GM23338 (cell line): ENCODE measurements around the gene NQO1. TPM values are rescaled to one million over a fixed set of nuclear protein-coding genes. Genes with fewer than 3 reads are reported as not detected.

ENCODE experiments used
- ATAC-seq: fragments of 200-7000 bp; cut with Tn5 transposase; 3 replicates; pipeline ENCODE4 v1.9.1; 2020
- DNase-seq: peaks from one replicate; pipeline ENCODE4 v3.0.0-alpha.2; 2015; ENCODE audit warnings: low spot score
- H2AFZ ChIP-seq: fragments of 200-600 bp; sonication (generic); 2 replicates; pipeline ENCODE4 v1.8.0; 2016; ENCODE audit warnings: antibody characterized with exemption, mild to moderate bottlenecking, moderate library complexity
- H3F3A ChIP-seq: fragments of 200-600 bp; sonication (generic); replicated peaks from 2 replicates; pipeline ENCODE4 v1.8.0; 2017; ENCODE audit warnings: antibody characterized with exemption, mixed run types, low read depth
- H3K27ac ChIP-seq: fragments of 200-600 bp; sonication (generic); 2 replicates; pipeline ENCODE4 v1.6.1; 2016; ENCODE audit warnings: low read depth
- H3K27me3 ChIP-seq: fragments of 200-600 bp; sonication (generic); 2 replicates; pipeline ENCODE4 v1.8.0; 2016; ENCODE audit warnings: mild to moderate bottlenecking, mixed run types, moderate library complexity; ENCODE audit not compliant: insufficient read depth
- H3K36me3 ChIP-seq: fragments of 200-600 bp; sonication (generic); 2 replicates; pipeline ENCODE4 v1.8.0; 2016; ENCODE audit warnings: mild to moderate bottlenecking; ENCODE audit not compliant: insufficient read depth
- H3K4me1 ChIP-seq: fragments of 200-600 bp; sonication (generic); 2 replicates; pipeline ENCODE4 v1.8.0; 2016; ENCODE audit warnings: mild to moderate bottlenecking, moderate library complexity; ENCODE audit not compliant: insufficient read depth
- H3K4me2 ChIP-seq: fragments of 200-600 bp; sonication (generic); 2 replicates; pipeline ENCODE4 v1.7.1; 2017; ENCODE audit warnings: mixed run types
- H3K4me3 ChIP-seq: fragments of 200-600 bp; sonication (generic); 2 replicates; pipeline ENCODE4 v1.6.1; 2016; ENCODE audit warnings: mixed run types
- H3K79me2 ChIP-seq: fragments of 200-600 bp; sonication (generic); replicated peaks from 2 replicates; pipeline ENCODE4 v1.8.0; 2017; ENCODE audit warnings: mild to moderate bottlenecking; ENCODE audit not compliant: insufficient read depth
- H3K9me2 ChIP-seq: fragments of 200-600 bp; sonication (generic); 2 replicates; pipeline ENCODE4 v1.8.0; 2017; ENCODE audit not compliant: insufficient read depth
- H4K20me1 ChIP-seq: fragments of 200-600 bp; sonication (generic); replicated peaks from 2 replicates; pipeline ENCODE4 v1.8.0; 2017; ENCODE audit warnings: mild to moderate bottlenecking; ENCODE audit not compliant: insufficient read depth
- H3K27ac Mint-ChIP-seq: 2 replicates; pipeline ENCODE4 v1.8.0; 2020; ENCODE audit warnings: inconsistent platforms, mild to moderate bottlenecking, moderate library complexity, mixed read lengths
- H3K27me3 Mint-ChIP-seq: 3 replicates; pipeline ENCODE4 v1.8.0; 2022; ENCODE audit warnings: low read depth, mild to moderate bottlenecking, moderate library complexity, mixed read lengths, inconsistent platforms; ENCODE audit not compliant: insufficient read depth, poor library complexity
- H3K36me3 Mint-ChIP-seq: 3 replicates; pipeline ENCODE4 v1.8.0; 2021; ENCODE audit warnings: low read depth, mild to moderate bottlenecking, inconsistent platforms, moderate library complexity, mixed read lengths
- H3K4me1 Mint-ChIP-seq: 3 replicates; pipeline ENCODE4 v1.8.0; 2020; ENCODE audit warnings: mild to moderate bottlenecking, inconsistent platforms, mixed read lengths
- H3K4me3 Mint-ChIP-seq: 3 replicates; pipeline ENCODE4 v1.8.0; 2021; ENCODE audit warnings: moderate library complexity, mild to moderate bottlenecking, inconsistent platforms, mixed read lengths
- H3K9me3 Mint-ChIP-seq: 3 replicates; pipeline ENCODE4 v1.8.0; 2020; ENCODE audit warnings: moderate library complexity, mild to moderate bottlenecking, inconsistent platforms, mixed read lengths
- CREB1 ChIP-seq: fragments of 250-450 bp; sonication (Bioruptor Pico); IDR thresholded peaks from 2 replicates; pipeline ENCODE4 v1.5.0; 2020; ENCODE audit warnings: low read depth, mild to moderate bottlenecking, moderate library complexity
- EZH2 ChIP-seq: fragments of 200-600 bp; sonication (generic); IDR thresholded peaks from one replicate; pipeline ENCODE4 v1.8.0; 2017; ENCODE audit warnings: antibody characterized with exemption, mild to moderate bottlenecking, low read depth; ENCODE audit not compliant: unreplicated experiment
- EZH2phosphoT487 ChIP-seq: fragments of 200-600 bp; sonication (generic); IDR thresholded peaks from one replicate; pipeline ENCODE4 v1.8.1; 2018; ENCODE audit warnings: antibody characterized with exemption; ENCODE audit not compliant: unreplicated experiment
- JUNB ChIP-seq: IDR thresholded peaks from one replicate; pipeline ENCODE4 v1.6.1; 2016; ENCODE audit warnings: antibody characterized with exemption; ENCODE audit not compliant: unreplicated experiment
- POLR2AphosphoS5 ChIP-seq: IDR thresholded peaks from 2 replicates; pipeline ENCODE4 v1.6.1; 2016; ENCODE audit warnings: antibody characterized with exemption, low read depth
- polyA plus RNA-seq: library from polyadenylated mRNA; unstranded; fragments of >200 nt; fragmentation: Nextera tagmentation; extraction: Ambion mirVana; gene quantifications from 2 replicates; pipeline ENCODE4 v1.2.1, GENCODE V29; 2016
- total RNA-seq: library from RNA; depleted of rRNA; stranded (reverse); fragments of >200 nt; shearing (Covaris generic); gene quantifications from 2 replicates; pipeline ENCODE4 v1.2.3, GENCODE V29; 2014
- TF ChIP-seq, protein P1 (sequence below), 2 experiments: fragments of 200-600 bp in 1 of 2; sonication (generic) in 1 of 2; conservative IDR thresholded peaks; 2 replicates each; pipeline versions ENCODE4 v1.5.1 to v1.6.1; 2016 to 2017; ENCODE audit warnings: antibody characterized with exemption in 2 of 2, low read depth in 2 of 2, mild to moderate bottlenecking in 2 of 2, moderate library complexity in 1 of 2
- TF ChIP-seq, protein P2 (sequence below): IDR thresholded peaks from one replicate; pipeline ENCODE4 v1.6.1; 2018; ENCODE audit warnings: antibody characterized with exemption; ENCODE audit not compliant: unreplicated experiment

Gene NQO1
- total and polyA plus RNA-seq, 2 experiments from 2014 or later = 80.9 to 86.3 TPM

DNA sequence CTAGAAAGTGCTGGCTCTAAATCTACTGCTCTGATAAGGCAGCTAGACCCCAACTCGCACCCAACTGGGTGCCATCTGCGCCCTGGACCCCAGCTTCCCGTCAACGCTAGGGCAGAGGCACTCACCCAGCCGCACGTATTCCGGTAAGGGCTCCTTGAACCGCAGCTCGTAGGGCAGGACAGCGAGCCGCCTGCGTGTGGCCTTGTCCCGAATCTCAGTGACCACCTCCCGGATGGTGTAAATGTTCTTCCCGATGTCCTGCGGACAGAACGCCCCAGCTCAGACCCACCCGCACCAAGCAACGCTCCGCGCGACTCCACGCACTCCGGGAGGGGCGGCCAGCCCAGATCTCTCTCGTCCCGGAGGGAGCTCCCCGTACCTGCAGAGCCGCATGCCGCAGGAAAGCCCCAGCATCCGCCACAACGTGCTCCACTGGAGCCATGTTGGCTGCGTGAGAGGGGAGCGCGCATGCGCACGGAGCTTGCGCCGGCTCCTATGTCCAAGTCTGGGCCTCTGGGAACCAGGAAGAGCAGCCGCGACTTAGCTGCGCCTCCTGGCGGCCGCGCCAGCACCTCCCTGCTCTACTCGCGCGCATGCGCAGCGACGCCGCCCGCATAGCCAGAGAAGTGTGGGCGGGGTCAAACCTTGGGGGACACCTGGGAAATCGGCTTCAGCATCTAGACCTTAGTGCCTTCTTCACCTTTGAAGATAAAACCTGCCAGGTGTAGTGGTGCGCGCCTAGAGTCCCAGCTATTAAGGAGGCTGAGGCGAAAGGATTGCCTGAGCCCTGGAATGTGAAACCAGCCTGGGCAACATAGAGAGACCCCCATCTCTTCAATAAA lies 28.3 kb upstream of the NQO1 start, which contains the start of gene NOB1:
Gene NOB1 (minus strand): TSS at position 458 of the 842 bp plus-strand sequence. CDS start 16 bp downstream, at position 442.
- H3K4me3 Mint-ChIP-seq = peak within 1 kb of the TSS; percentile 100
- Histone ChIP-seq H3K4me3 (peak within 1 kb of the TSS; percentile 97), H2AFZ (peak within 1 kb of the TSS; percentile 89; the same call in 1 of the 2 replicates)

DNA sequence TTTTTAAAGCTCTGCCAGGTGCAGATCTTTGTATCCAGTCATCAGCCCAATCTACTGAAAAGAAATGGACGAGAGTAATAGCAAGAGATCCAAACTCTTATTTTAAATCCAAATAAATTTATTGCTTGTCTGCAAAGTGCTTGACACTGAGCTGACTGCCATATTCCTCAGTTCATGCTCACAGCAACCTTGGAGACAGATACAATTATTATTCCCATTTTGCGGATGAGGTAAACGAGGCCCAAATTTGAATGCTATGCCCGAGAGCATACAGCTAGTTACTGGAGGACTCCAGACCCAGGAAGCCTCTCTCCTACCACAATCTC lies 27.7 kb upstream of the NQO1 start:
- Mint-ChIP-seq H3K36me3 (peaks cover 43% of the 10 kb centered on the region), H3K9me3 (no peaks in the 10 kb centered on the region), H3K4me3 (peak overlapping the region; percentile 100), H3K4me1 (peaks cover 9% of the 10 kb centered on the region; the same call in 2 of the 3 replicates), H3K27ac (peak overlapping the region; percentile 99), H3K27me3 (peaks cover 12% of the 10 kb centered on the region)
- ATAC-seq = no peak
- Histone ChIP-seq H4K20me1 (peaks cover 16% of the 10 kb centered on the region; the same call in 1 of the 2 replicates), H3F3A (no peaks in the 10 kb centered on the region), H3K4me3 (peak overlapping the region; percentile 97), H2AFZ (peak overlapping the region; percentile 89; the same call in 1 of the 2 replicates), H3K36me3 (peaks cover 32% of the 10 kb centered on the region), H3K4me2 (peak overlapping the region; percentile 97), H3K27ac (peak overlapping the region; percentile 36; the same call in 1 of the 2 replicates), H3K9me2 (no peaks in the 10 kb centered on the region), H3K27me3 (no peaks in the 10 kb centered on the region), H3K4me1 (peaks cover 8% of the 10 kb centered on the region; the same call in 1 of the 2 replicates), H3K79me2 (peaks cover 48% of the 10 kb centered on the region)
- DNase-seq = no peak
- TF ChIP-seq CREB1 (CRISPR knock-in tag) = no peak
- TF ChIP-seq, protein P1, sequence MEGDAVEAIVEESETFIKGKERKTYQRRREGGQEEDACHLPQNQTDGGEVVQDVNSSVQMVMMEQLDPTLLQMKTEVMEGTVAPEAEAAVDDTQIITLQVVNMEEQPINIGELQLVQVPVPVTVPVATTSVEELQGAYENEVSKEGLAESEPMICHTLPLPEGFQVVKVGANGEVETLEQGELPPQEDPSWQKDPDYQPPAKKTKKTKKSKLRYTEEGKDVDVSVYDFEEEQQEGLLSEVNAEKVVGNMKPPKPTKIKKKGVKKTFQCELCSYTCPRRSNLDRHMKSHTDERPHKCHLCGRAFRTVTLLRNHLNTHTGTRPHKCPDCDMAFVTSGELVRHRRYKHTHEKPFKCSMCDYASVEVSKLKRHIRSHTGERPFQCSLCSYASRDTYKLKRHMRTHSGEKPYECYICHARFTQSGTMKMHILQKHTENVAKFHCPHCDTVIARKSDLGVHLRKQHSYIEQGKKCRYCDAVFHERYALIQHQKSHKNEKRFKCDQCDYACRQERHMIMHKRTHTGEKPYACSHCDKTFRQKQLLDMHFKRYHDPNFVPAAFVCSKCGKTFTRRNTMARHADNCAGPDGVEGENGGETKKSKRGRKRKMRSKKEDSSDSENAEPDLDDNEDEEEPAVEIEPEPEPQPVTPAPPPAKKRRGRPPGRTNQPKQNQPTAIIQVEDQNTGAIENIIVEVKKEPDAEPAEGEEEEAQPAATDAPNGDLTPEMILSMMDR (conservative IDR thresholded peaks at IDR 0.05; ENCODE audit: low read depth in 2 of 2) = no peak
- no peak for TF ChIP-seq EZH2phosphoT487
- TF ChIP-seq, protein P2, sequence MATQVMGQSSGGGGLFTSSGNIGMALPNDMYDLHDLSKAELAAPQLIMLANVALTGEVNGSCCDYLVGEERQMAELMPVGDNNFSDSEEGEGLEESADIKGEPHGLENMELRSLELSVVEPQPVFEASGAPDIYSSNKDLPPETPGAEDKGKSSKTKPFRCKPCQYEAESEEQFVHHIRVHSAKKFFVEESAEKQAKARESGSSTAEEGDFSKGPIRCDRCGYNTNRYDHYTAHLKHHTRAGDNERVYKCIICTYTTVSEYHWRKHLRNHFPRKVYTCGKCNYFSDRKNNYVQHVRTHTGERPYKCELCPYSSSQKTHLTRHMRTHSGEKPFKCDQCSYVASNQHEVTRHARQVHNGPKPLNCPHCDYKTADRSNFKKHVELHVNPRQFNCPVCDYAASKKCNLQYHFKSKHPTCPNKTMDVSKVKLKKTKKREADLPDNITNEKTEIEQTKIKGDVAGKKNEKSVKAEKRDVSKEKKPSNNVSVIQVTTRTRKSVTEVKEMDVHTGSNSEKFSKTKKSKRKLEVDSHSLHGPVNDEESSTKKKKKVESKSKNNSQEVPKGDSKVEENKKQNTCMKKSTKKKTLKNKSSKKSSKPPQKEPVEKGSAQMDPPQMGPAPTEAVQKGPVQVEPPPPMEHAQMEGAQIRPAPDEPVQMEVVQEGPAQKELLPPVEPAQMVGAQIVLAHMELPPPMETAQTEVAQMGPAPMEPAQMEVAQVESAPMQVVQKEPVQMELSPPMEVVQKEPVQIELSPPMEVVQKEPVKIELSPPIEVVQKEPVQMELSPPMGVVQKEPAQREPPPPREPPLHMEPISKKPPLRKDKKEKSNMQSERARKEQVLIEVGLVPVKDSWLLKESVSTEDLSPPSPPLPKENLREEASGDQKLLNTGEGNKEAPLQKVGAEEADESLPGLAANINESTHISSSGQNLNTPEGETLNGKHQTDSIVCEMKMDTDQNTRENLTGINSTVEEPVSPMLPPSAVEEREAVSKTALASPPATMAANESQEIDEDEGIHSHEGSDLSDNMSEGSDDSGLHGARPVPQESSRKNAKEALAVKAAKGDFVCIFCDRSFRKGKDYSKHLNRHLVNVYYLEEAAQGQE = no peak
- no peak for TF ChIP-seq JUNB

More for the DNA sequence above, 28.3 kb upstream of the NQO1 start, which contains the start of gene NOB1:
- Histone ChIP-seq H3K27ac (peak within 1 kb of the TSS; percentile 36; the same call in 1 of the 2 replicates), H3F3A (no peaks in the 10 kb centered on the region), H3K36me3 (peaks cover 26% of the 10 kb centered on the region), H3K4me1 (peaks cover 8% of the 10 kb centered on the region; the same call in 1 of the 2 replicates), H4K20me1 (peaks cover 16% of the 10 kb centered on the region; the same call in 1 of the 2 replicates), H3K4me2 (peak within 1 kb of the TSS; percentile 97), H3K27me3 (no peaks in the 10 kb centered on the region), H3K79me2 (peaks cover 48% of the 10 kb centered on the region), H3K9me2 (no peaks in the 10 kb centered on the region)
- Mint-ChIP-seq H3K4me1 (peaks cover 9% of the 10 kb centered on the region; the same call in 2 of the 3 replicates), H3K27ac (peak within 1 kb of the TSS; percentile 99), H3K27me3 (peaks cover 14% of the 10 kb centered on the region), H3K36me3 (peaks cover 39% of the 10 kb centered on the region), H3K9me3 (no peaks in the 10 kb centered on the region)
- TF ChIP-seq, protein P1 (conservative IDR thresholded peaks at IDR 0.05; ENCODE audit: low read depth in 2 of 2) = peak; percentile 82 to 96
- TF ChIP-seq EZH2 = no peak
- peak; percentile 98 for TF ChIP-seq POLR2AphosphoS5
- TF ChIP-seq, protein P2 = peak; percentile 39
- peak; percentile 98 for DNase-seq
- ATAC-seq = peak; percentile 97
